ENCODE measurements around the gene BTBD10.

BTBD10 gene

GRCh38 chr11:13462901-13463778 lies at the start of gene BTBD10:
Gene BTBD10, minus strand, starts transcription at chr11:13463222. Its CDS starts 18,098 bp downstream, at chr11:13445124.
- peak; percentile 77 to 82 for DNase-seq (ENCODE audit: low read depth in 2 of 2, low spot score in 1 of 2)

DNA sequence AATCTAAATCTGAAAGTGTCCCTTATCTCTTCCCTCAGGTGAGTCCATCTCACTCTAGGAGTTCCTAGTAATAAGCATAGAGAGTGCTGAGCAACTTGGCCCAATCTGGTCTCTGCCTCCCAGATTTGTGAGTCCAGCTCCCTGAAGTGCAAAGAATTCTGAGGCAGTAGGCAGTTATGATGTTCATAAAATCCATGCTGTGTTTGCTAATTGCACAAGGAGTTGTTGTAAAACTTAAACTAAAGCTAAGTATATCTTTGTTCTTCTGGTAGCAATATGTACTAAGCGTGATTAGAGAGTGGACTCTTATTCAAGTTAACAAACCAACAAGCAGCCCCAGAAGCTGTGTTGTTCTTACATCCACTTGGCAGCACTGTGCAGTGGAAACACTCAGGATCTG lies 40.4 kb upstream of the BTBD10 start:
- DNase-seq (ENCODE audit: low read depth in 2 of 2, low spot score in 1 of 2): no peak

DNA sequence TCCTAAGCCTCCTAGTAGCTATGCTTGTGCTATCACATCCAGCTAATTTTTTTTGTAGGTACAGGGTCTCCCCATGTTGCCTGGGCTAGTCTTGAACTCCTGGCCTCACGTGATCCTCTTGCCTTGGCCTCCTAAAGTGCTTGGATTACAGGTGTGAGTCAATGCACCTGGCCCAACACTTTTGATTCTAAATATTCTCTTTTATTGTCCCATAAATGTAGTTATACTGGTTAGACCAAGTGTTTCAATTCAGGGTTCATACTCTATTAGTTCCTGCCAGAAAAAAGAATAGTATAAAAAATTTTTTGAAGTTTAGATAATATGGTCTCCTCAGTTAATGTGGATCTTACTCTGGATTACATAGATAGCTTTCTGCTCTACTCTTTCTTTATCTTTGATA lies 39.5 kb upstream of the BTBD10 start:
- no peak for DNase-seq (ENCODE audit: low read depth in 2 of 2, low spot score in 1 of 2)

DNA sequence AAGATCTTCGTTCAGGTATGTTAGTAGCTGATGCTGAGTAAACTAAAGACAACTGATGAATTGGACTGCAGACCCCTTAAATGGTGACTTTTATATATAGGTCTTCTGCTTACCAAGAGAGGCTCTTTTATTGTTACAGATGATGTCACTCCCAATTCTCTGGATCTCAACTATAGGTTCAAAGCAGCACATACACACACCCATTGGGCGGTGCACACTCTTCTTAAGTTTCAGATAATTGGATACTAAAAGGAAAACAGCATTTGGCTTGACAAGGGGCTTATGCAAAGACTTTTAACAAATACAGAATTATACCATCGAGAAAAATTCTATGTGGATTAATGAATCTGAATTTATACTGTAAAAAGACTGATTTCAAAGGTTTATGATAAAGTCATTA lies 32.9 kb upstream of the BTBD10 start, which contains the start of gene PTH:
Gene PTH, minus strand, starts transcription at position 69 of the 400 bp plus-strand sequence. CDS start 3,142 bp downstream, outside the sequence.
- no peak for DNase-seq (ENCODE audit: low read depth in 2 of 2, low spot score in 1 of 2)

- no peak for DNase-seq (ENCODE audit: low read depth in 2 of 2, low spot score in 1 of 2)
These were observed 31.0 kb upstream of the BTBD10 start for GRCh38 chr11:13494051-13494450.

GRCh38 chr11:13487661-13488030 lies 24.6 kb upstream of the BTBD10 start:
- no peak for DNase-seq (ENCODE audit: low read depth in 2 of 2, low spot score in 1 of 2)

DNA sequence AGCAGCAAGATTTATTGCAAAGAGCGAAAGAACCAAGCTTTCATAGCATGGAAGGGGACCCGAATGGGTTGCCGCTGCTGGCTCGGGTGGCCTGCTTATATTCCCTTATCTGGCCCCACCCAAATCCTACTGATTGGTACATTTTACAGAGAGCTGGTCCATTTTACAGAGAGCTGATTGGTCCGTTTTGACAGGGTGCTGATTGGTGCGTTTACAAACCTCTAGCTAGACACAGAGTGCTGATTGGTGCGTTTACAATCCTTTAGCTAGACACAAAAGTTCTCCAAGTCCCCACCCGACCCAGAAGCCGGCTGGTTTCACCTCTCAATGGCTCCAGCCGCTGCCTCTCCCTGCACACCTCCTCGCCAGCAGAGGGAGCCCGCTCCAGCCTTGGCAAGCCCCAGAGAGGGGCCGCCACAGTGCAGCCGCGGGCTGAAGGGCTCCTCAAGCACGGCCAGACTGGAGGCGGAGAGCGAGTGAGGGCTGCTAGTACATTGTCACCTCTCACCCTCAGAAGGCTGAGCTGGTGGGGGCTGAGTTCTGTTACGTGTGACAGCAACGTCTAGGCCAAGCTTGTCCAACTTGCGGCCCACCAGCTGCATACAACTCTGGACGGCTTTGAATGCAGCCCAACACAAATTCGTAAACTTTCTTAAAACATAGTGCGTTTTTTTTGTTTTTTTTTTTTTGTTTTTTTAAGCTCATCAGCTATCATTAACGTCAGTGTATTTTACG lies 24.1 kb upstream of the BTBD10 start:
- DNase-seq (ENCODE audit: low read depth in 2 of 2, low spot score in 1 of 2): peak in 1 of 2 donors; percentile 38

- no peak for DNase-seq (ENCODE audit: low read depth in 2 of 2, low spot score in 1 of 2)
These were observed 17.2 kb upstream of the BTBD10 start for GRCh38 chr11:13480198-13480597.

DNA sequence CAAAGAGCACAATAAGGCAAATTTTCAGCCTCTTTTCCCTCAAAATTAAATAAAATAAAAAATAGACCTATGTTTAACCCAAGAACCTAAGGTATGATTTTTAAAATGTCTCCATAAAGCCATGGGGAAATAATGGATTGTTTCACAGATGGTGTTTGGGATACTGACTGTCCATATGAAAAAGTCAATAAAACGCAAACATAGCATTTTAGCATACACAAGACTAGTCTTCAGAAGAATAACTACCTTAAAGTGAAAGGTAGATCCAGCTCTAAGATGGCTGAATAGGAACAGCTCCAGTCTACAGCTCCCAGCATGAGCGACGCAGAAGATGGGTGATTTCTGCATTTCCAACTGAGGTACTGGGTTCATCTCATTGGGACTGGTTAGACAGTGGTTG lies 16.7 kb upstream of the BTBD10 start:
- DNase-seq (ENCODE audit: low read depth in 2 of 2, low spot score in 1 of 2): no peak

DNA sequence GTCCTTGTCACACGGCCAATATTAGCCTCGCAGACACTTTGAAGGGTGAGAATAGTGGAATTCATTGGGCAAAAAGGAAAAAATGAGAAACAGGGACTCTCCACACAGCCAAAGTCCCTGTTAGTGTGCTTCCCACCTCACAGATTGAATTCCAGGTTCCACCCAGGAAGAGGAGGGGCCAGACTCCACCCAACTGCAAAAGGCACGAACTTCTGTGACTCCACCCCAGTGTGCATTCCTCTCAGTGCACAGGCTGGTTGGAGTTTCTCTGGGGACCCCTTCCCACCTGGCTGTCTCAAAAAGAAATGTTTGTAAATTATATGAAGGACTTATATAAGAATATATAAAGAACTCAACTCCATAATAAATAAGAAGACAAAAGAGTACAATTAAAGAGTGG lies 12.1 kb upstream of the BTBD10 start:
- no peak for DNase-seq (ENCODE audit: low read depth in 2 of 2, low spot score in 1 of 2)

DNA sequence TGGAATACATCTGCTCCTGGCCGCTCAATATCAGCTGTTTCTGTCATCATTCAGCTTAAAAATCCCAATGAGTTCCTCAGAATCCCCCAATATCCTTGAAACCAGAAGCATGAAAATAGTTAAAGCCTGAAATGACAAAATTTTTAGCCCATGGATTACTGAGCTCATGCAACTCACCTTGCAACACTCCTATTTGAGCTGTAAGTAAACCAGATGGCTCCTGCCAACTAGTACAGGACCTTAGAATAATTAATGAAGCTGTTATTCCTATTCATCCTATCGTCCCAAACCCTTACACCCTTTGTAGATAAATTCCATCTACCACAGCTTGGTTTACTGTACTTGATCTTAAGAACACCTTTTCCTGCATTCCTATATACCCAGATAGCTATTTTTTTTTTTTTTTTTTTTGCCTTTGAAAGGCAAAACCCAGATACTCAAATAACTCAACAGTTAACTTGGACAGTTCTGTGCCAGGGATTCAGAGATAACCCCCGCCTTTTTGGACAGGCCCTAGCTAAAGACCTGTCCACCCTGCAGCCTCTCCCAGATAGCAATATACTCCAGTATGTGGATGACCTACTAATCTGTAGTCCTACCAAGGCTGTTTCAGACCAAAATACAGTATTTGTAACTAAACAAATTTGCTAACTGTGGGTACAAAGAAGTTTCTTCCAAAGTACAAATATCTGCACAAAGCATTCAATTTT lies 10.1 kb upstream of the BTBD10 start:
- DNase-seq (ENCODE audit: low read depth in 2 of 2, low spot score in 1 of 2): no peak

- no peak for DNase-seq (ENCODE audit: low read depth in 2 of 2, low spot score in 1 of 2)
These were observed 5.7 kb upstream of the BTBD10 start for GRCh38 chr11:13468750-13469149.

DNA sequence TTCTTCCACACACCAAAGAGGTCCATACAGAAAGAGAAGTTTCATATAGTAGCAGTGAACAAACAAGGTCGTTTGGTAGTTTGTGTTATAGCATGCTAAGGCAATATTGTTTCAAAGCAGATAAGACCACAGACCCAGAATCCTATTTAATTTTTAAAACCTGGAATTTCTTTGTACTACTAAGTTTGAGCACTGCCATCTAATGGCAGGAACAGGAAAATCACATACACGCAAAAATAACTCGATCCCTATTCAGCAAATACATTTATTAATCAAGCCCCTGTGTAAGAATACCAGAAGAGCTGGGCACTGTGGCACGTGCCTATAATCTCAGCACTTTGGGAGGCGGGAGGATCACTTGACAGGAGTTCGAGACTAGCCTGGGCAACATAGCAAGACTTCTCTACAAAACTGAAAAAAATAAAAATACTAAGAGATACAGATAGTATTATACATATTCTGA lies 2.9 kb upstream of the BTBD10 start:
- no peak for DNase-seq (ENCODE audit: low read depth in 2 of 2, low spot score in 1 of 2)

DNA sequence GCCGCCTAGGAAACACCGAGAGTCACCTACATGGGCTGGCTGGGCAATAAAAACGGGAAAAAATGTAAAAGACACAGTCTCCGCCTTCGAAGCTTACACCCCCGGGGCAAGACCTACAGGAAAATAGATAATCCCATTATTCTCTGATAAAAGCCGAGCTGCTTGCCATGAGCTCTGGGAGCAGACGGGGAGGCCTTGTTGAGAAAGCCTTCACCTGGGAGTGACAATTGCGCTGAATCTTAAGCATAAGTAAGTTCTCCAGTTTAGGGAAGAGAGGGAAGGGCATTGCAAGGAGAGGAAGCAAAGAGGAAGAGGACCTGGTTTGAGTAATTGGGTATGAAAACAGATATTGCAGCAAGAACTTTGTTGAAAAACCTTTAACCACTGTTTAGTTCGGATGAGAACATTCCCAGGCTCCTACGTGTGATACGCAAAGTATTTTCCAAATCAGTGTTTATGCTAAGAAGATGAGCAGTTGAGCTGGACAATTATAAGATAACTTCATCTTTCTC lies 813 bp upstream of the BTBD10 start:
- DNase-seq (ENCODE audit: low read depth in 2 of 2, low spot score in 1 of 2): no peak

GRCh38 chr11:13462311-13462900 lies 616 bp downstream of the BTBD10 start:
- DNase-seq (ENCODE audit: low read depth in 2 of 2, low spot score in 1 of 2): peak; percentile 14 to 16

- no peak for DNase-seq (ENCODE audit: low read depth in 2 of 2, low spot score in 1 of 2)
These were observed 1.7 kb downstream of the BTBD10 start for GRCh38 chr11:13461291-13461690.

DNA sequence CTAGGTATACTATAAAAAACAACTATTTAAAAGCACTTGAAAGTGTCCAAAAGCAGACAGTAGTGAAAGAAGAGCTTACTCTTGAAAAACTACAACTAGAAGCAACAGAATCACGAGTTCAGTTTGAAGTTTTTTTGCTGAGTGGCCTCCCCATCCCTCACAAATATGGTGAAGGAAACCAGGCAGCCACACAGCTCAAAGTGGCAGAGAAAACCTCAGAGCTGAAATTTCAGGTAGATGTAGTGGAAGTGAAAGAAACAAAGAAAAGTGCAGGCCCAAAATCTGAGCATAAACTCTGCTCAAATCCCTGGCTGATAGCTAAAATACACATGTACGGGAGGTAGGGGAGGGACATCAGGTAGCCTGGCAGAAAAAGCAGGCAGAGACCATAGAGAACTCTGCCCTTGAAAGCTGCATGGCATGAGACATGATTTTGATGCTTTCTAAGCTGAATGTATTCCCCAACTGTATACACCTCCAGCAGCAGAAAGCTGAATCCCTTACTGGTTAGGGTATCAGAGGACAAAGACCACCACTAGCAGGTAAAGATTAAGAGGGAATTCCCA lies 12.1 kb downstream of the BTBD10 start:
- no peak for DNase-seq (ENCODE audit: low read depth in 2 of 2, low spot score in 1 of 2)

GRCh38 chr11:13449522-13449921 lies 13.5 kb downstream of the BTBD10 start:
- no peak for DNase-seq (ENCODE audit: low read depth in 2 of 2, low spot score in 1 of 2)

- DNase-seq (ENCODE audit: low read depth in 2 of 2, low spot score in 1 of 2): no peak
These were observed 14.1 kb downstream of the BTBD10 start for GRCh38 chr11:13448876-13449275.

GRCh38 chr11:13446444-13446843 lies 16.6 kb downstream of the BTBD10 start:
- DNase-seq (ENCODE audit: low read depth in 2 of 2, low spot score in 1 of 2): no peak

GRCh38 chr11:13445588-13445987 lies 17.4 kb downstream of the BTBD10 start:
- no peak for DNase-seq (ENCODE audit: low read depth in 2 of 2, low spot score in 1 of 2)
